Subcutaneous adipose tissue (tissue), 4 donors: ENCODE measurements around the gene SPI1. TPM values are rescaled to one million over a fixed set of nuclear protein-coding genes. Genes with fewer than 3 reads are reported as not detected.

ENCODE experiments used
- CTCF ChIP-seq: fragments of 450-650 bp; IDR thresholded peaks from one replicate; pipeline ENCODE4 v1.5.1; 2016; ENCODE audit warnings: low read depth, mild to moderate bottlenecking, control low read depth, antibody characterized with exemption, moderate library complexity
- total RNA-seq, 4 donors: library from RNA; depleted of rRNA; stranded (reverse); fragments of >200 nt; gene quantifications; one replicate each; pipeline ENCODE4 v1.1.0, GENCODE V29; 2016

Gene SPI1
- total RNA-seq, 4 donors from 2014 or later, result 20.3 to 92.3 (median 32.6) TPM

DNA sequence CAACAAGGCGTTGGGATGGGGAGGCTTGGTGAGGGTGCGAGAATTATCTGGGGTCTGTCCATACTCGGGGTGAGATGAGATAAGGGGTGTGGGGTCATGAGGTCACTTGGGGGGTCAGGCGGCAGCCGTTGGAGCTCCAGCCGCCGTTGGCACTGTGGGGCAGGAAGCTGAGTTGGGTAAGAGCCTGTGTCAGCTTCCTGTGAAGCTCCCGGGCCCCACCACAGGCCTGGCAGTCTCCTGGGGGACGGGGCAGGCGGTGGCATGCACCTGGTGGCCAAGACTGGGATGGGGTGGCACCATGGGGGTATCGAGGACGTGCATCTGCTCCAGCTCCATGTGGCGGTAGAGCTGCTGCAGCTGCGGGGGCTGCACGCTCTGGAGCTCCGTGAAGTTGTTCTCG is 18.8 kb downstream of the SPI1 start:
- no peak for TF ChIP-seq CTCF

GRCh38 chr11:47359162-47359561 is 19.2 kb downstream of the SPI1 start:
- TF ChIP-seq CTCF, result no peak

DNA sequence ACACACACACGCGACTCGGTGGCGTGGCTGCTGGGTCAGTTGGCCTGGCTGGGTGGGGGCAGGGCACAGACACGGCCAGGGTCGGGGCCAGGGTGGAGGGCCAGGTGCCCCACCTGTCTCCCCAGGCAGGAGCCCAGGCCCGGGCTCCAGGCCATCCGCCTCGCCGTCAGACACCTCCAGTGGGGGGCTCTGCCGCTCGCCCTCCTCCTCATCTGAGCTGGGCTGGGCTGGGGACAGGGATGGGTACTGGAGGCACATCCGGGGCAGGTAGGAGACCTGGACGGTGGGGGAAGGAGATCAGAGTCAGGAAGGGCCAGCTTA is 19.7 kb downstream of the SPI1 start:
- no peak for TF ChIP-seq CTCF

DNA sequence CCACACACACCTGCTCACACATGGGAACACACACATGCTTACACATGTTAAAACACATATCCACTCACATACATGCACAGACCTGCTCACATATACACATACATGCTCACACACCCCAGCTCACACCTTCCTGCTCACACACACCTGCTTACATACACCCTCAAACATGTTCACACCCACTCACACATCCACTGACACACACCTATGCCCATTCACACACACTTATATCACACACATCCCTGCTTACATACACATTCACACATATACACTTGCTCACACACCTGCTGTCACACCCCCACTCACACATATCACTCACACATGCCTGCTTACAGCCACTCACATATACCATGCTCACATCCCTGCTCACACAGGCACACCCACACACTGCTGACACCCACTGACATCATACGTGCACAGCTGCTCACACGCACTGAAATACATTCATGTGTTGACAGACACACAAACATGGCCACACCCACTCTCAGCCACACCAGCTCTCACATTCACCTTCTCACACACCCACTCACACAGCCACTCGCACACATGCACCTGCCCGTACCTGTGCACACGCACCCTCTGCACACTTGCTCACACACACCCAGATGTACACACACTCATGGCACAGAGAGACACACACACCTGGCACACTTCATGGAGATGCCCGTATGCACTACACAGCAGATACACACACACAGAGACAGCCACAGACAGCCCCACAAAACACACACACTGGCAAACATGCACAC is 20.2 kb downstream of the SPI1 start:
- TF ChIP-seq CTCF, result no peak

DNA sequence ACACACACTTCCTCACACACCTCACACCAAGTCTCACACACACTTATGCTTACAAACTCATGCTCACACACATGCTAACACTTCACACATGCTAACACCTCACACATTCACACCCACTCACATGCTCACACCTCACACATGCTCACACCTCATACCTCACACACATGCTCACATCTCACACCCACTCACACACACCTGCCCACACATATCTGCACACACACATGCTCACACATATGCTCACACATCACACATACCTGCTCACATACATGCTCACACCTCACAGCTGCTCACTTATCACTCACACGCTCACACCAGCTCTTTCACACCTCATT is 21.4 kb downstream of the SPI1 start:
- no peak for TF ChIP-seq CTCF

DNA sequence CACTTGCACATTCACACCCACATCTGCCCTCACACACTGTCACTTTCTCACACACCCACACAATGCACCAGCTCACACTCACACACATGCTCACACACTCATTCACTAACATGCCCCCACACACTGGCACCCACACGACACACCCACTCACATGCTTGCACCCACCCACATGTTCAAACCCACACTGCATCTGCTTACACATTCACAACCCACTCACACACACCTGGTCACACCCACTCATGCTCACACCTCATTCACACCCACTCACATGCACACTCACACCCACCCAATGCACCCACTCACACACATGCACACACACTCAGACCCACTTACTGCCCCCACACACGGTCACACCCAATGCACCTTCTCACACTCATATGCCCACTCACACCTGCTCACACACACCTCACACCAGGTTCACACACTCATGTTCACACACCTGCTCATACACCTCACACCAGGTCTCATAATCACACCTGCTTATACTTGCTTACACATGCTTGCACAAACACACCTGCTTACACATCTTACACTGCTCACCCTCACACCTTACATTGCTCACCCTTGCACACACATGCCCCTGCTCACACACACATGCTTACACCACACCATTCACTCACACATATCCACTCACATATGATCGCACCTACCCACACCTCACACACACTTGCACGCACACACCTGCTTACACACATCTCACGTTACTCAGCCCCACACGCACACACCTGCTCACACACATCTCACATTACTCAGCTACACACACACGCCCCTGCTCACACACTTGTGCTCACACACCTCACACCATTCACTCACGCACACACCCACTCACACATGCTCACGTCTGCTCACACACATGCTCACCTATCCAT is 22.0 kb downstream of the SPI1 start:
- TF ChIP-seq CTCF, result no peak

DNA sequence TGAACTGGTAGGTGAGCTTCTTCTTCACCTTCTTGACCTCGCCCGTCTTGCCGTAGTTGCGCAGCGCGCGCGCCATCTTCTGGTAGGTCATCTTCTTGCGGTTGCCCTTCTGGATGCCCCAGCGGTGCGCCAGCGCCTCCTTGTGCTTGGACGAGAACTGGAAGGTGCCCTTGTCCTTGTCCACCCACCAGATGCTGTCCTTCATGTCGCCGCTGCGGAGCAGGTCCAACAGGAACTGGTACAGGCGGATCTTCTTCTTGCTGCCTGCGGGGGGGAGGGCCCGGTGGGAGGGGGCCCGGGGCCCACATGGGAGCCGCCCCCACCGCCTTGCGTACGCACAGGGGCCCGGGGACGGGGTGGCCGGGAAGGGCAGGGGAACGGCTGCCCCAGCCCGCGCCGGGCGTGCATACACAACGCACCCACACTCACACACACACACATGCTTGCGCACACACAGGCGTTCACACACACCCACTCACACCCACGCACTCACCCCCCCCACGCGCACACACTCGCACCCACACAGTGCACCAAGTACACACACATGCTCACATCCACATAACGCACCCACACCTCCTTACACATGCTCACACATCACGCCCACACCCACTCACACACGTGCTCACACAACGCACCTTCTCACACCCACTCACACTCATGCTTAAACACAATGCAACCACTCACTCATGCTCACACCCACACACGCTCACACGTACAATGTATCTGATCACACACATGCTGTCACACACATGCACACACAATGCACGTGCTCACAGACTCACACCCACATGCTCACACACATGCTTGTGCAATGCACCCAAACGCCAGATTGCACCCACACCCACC is 22.8 kb downstream of the SPI1 start:
- TF ChIP-seq CTCF, result no peak
